H9 (cell line): Measurements from ENCODE around the gene DACT2. TPM values are rescaled to one million over a fixed set of nuclear protein-coding genes. Genes with fewer than 3 reads are reported as not detected.
A peak's percentile ranks its signal among the peaks of the same experiment; 100 is the strongest.

Experiments
- DNase-seq: peaks from one replicate; pipeline ENCODE4 v3.0.0-alpha.2; 2017
- H2AFZ ChIP-seq: one replicate; pipeline ENCODE4 v1.6.1; 2013; ENCODE audit warnings: mild to moderate bottlenecking, low read length, control low read depth, moderate library complexity
- H2AK5ac ChIP-seq: 2 replicates; pipeline ENCODE4 v1.6.1; 2013; ENCODE audit warnings: low read length, control low read depth, mixed read lengths; ENCODE audit not compliant: insufficient read length
- H2BK120ac ChIP-seq: one replicate; pipeline ENCODE4 v1.6.1; 2013; ENCODE audit warnings: low read depth, mild to moderate bottlenecking, low read length, control low read depth, inconsistent platforms; ENCODE audit not compliant: poor library complexity, severe bottlenecking
- H2BK12ac ChIP-seq: 2 replicates; pipeline ENCODE4 v1.6.1; 2013; ENCODE audit warnings: low read length, control low read depth, mixed read lengths, low read depth; ENCODE audit not compliant: insufficient read length
- H2BK15ac ChIP-seq: 2 replicates; pipeline ENCODE4 v1.6.1; 2013; ENCODE audit warnings: low read depth, low read length, control low read depth
- H2BK20ac ChIP-seq: one replicate; pipeline ENCODE4 v1.6.1; 2013; ENCODE audit warnings: low read depth, mild to moderate bottlenecking, low read length, control low read depth, inconsistent platforms; ENCODE audit not compliant: poor library complexity, severe bottlenecking
- H2BK5ac ChIP-seq: 2 replicates; pipeline ENCODE4 v1.6.1; 2013; ENCODE audit warnings: low read length, control low read depth, mixed read lengths; ENCODE audit not compliant: insufficient read length
- H3K14ac ChIP-seq: 2 replicates; pipeline ENCODE4 v1.6.1; 2013; ENCODE audit warnings: low read length, control low read depth; ENCODE audit not compliant: insufficient read depth
- H3K18ac ChIP-seq: 2 replicates; pipeline ENCODE4 v1.6.1; 2013; ENCODE audit warnings: low read depth, mild to moderate bottlenecking, mixed read lengths, low read length, control low read depth; ENCODE audit not compliant: insufficient read length
- H3K23ac ChIP-seq: 2 replicates; pipeline ENCODE4 v1.6.1; 2013; ENCODE audit warnings: low read length, control low read depth, mixed read lengths, low read depth; ENCODE audit not compliant: insufficient read length
- H3K23me2 ChIP-seq: 2 replicates; pipeline ENCODE4 v1.6.1; 2013; ENCODE audit warnings: low read depth, mild to moderate bottlenecking, mixed read lengths, low read length, control low read depth; ENCODE audit not compliant: insufficient read length, poor library complexity, severe bottlenecking
- H3K27ac ChIP-seq: 2 replicates; pipeline ENCODE4 v1.5.1; 2013; ENCODE audit warnings: low read length, control low read depth, mixed read lengths, low read depth; ENCODE audit not compliant: insufficient read length
- H3K27me3 ChIP-seq: 2 replicates; pipeline ENCODE4 v1.6.1; 2013; ENCODE audit warnings: low read length, control low read depth, inconsistent platforms; ENCODE audit not compliant: insufficient read depth
- H3K4ac ChIP-seq: 2 replicates; pipeline ENCODE4 v1.6.1; 2013; ENCODE audit warnings: low read depth, mild to moderate bottlenecking, control low read depth, inconsistent platforms, low read length, moderate library complexity
- H3K4me1 ChIP-seq: 2 replicates; pipeline ENCODE4 v1.6.1; 2013; ENCODE audit warnings: low read length, control low read depth, inconsistent platforms; ENCODE audit not compliant: insufficient read depth
- H3K4me2 ChIP-seq: 2 replicates; pipeline ENCODE4 v1.6.1; 2013; ENCODE audit warnings: low read length, control low read depth, mixed read lengths; ENCODE audit not compliant: insufficient read length, insufficient read depth
- H3K56ac ChIP-seq: 2 replicates; pipeline ENCODE4 v1.6.1; 2013; ENCODE audit warnings: low read depth, mild to moderate bottlenecking, mixed read lengths, low read length, control low read depth; ENCODE audit not compliant: insufficient read length
- H3K79me1 ChIP-seq: 2 replicates; pipeline ENCODE4 v1.6.1; 2013; ENCODE audit warnings: low read depth, mild to moderate bottlenecking, moderate library complexity, low read length, control low read depth, inconsistent platforms; ENCODE audit not compliant: insufficient read depth, poor library complexity, severe bottlenecking
- H3K79me2 ChIP-seq: 2 replicates; pipeline ENCODE4 v1.6.1; 2013; ENCODE audit warnings: low read length, control low read depth, inconsistent platforms; ENCODE audit not compliant: insufficient read depth
- H3K9ac ChIP-seq: 2 replicates; pipeline ENCODE4 v1.6.1; 2013; ENCODE audit warnings: low read length, control low read depth, mixed read lengths; ENCODE audit not compliant: insufficient read length; ENCODE audit errors: extremely low read depth
- H3K9me3 ChIP-seq: one replicate; pipeline ENCODE4 v1.6.1; 2013; ENCODE audit warnings: low read depth, low read length, inconsistent platforms; ENCODE audit not compliant: control insufficient read depth
- H3T11ph ChIP-seq: one replicate; pipeline ENCODE4 v1.6.1; 2013; ENCODE audit warnings: mild to moderate bottlenecking, low read length, control low read depth, inconsistent platforms
- H4K20me1 ChIP-seq: one replicate; pipeline ENCODE4 v1.6.1; 2013; ENCODE audit not compliant: control insufficient read depth, insufficient read length, insufficient read depth
- H4K5ac ChIP-seq: 2 replicates; pipeline ENCODE4 v1.6.1; 2013; ENCODE audit warnings: low read depth, mild to moderate bottlenecking, mixed read lengths, low read length, control low read depth; ENCODE audit not compliant: insufficient read length
- H4K8ac ChIP-seq: replicated peaks from 2 replicates; pipeline ENCODE4 v1.6.1; 2013; ENCODE audit warnings: low read length, control low read depth, mixed read lengths, low read depth; ENCODE audit not compliant: insufficient read length
- H4K91ac ChIP-seq: 2 replicates; pipeline ENCODE4 v1.6.1; 2013; ENCODE audit warnings: low read depth, mild to moderate bottlenecking, moderate library complexity, mixed read lengths, low read length, control low read depth; ENCODE audit not compliant: insufficient read length
- H3K27ac Mint-ChIP-seq, 3 experiments: 2 replicates in 2 of 3; 3 replicates in 1 of 3; pipeline ENCODE4 v1.8.0; 2020 to 2021; ENCODE audit warnings: mixed read lengths in 3 of 3, mild to moderate bottlenecking in 1 of 3, moderate library complexity in 1 of 3
- H3K27me3 Mint-ChIP-seq: 2 replicates; pipeline ENCODE4 v1.8.0; 2021; ENCODE audit warnings: low read depth, mild to moderate bottlenecking, moderate library complexity, mixed read lengths
- H3K36me3 Mint-ChIP-seq, 3 experiments: 2 replicates in 2 of 3; 3 replicates in 1 of 3; pipeline ENCODE4 v1.8.0; 2020 to 2021; ENCODE audit warnings: low read depth in 3 of 3, mixed read lengths in 3 of 3; ENCODE audit not compliant: insufficient read depth in 1 of 3
- H3K4me1 Mint-ChIP-seq, 2 experiments: 2 replicates each; pipeline ENCODE4 v1.8.0; 2020; ENCODE audit warnings: mixed read lengths in 2 of 2
- H3K4me3 Mint-ChIP-seq, 2 experiments: 2 replicates in 1 of 2; 3 replicates in 1 of 2; pipeline ENCODE4 v1.8.0; 2020 to 2021; ENCODE audit warnings: mild to moderate bottlenecking in 2 of 2, mixed read lengths in 2 of 2, moderate library complexity in 1 of 2
- H3K9me3 Mint-ChIP-seq, 2 experiments: 2 replicates in 1 of 2; 3 replicates in 1 of 2; pipeline ENCODE4 v1.8.0; 2020; ENCODE audit warnings: mild to moderate bottlenecking in 2 of 2, mixed read lengths in 2 of 2, moderate library complexity in 1 of 2
- whole genome bisulfite sequencing: extraction: QIAGEN DNeasy Blood & Tissue Kit; methylation state at CpG from one replicate; pipeline ENCODE4 v1.1.7; 2013; ENCODE audit warnings: missing lambda C conversion rate, low lambda C conversion rate, mixed read lengths; ENCODE audit not compliant: insufficient read length; ENCODE audit errors: extremely low coverage; 5-methylcytosine and 5-hydroxymethylcytosine counted together
- total RNA-seq: library from RNA; stranded (reverse); gene quantifications from 2 replicates; pipeline ENCODE4 v1.2.1, GENCODE V29; 2021
- TF ChIP-seq, protein P1 (sequence below): fragments of 200-600 bp; sonication (generic); conservative IDR thresholded peaks from 3 replicates; pipeline ENCODE4 v1.8.0; 2021; ENCODE audit warnings: antibody characterized with exemption, mild to moderate bottlenecking

DACT2 gene
- total RNA-seq, 1 experiment from 2014 or later = 1.8 TPM

GRCh38 chr6:168300975-168301647 lies 18.5 kb downstream of the DACT2 start:
- Histone ChIP-seq H4K5ac (no peak overlapping the region), H4K8ac (no peak overlapping the region), H2BK20ac (no peak overlapping the region), H4K20me1 (no peaks in the 10 kb centered on the region), H3K14ac (peak overlapping the region; percentile 60; the same call in 1 of the 2 replicates), H3K27ac (no peak overlapping the region), H3K4me1 (peaks cover 8% of the 10 kb centered on the region; the same call in 1 of the 2 replicates), H2BK12ac (no peak overlapping the region), H2BK15ac (no peak overlapping the region), H3K79me1 (no peaks in the 10 kb centered on the region), H2BK5ac (no peak overlapping the region), H3K79me2 (no peaks in the 10 kb centered on the region), H3K4me2 (peak overlapping the region; percentile 39), H3K9me3 (no peaks in the 10 kb centered on the region), H4K91ac (no peak overlapping the region), H3K9ac (no peak overlapping the region), H2BK120ac (no peak overlapping the region), H3K18ac (no peak overlapping the region), H2AFZ (no peak overlapping the region), H2AK5ac (no peak overlapping the region), H3K23ac (no peak overlapping the region), H3K27me3 (no peaks in the 10 kb centered on the region), H3T11ph (no peak overlapping the region), H3K56ac (no peak overlapping the region), H3K4ac (no peak overlapping the region), H3K23me2 (no peaks in the 10 kb centered on the region)
- H3K36me3 Mint-ChIP-seq = no peaks in the 10 kb centered on the region; a peak in 1 of 7 replicates
- peaks cover 90% of the 10 kb centered on the region for H3K27me3 Mint-ChIP-seq
- no peak for DNase-seq
- H3K4me1 Mint-ChIP-seq = peaks cover 37 to 38% of the 10 kb centered on the region in 2 experiments
- no peaks in the 10 kb centered on the region for H3K9me3 Mint-ChIP-seq
- peak overlapping the region in 1 of 2 experiments; percentile 14; a peak in 2 of 5 replicates for H3K4me3 Mint-ChIP-seq
- TF ChIP-seq, protein P1, sequence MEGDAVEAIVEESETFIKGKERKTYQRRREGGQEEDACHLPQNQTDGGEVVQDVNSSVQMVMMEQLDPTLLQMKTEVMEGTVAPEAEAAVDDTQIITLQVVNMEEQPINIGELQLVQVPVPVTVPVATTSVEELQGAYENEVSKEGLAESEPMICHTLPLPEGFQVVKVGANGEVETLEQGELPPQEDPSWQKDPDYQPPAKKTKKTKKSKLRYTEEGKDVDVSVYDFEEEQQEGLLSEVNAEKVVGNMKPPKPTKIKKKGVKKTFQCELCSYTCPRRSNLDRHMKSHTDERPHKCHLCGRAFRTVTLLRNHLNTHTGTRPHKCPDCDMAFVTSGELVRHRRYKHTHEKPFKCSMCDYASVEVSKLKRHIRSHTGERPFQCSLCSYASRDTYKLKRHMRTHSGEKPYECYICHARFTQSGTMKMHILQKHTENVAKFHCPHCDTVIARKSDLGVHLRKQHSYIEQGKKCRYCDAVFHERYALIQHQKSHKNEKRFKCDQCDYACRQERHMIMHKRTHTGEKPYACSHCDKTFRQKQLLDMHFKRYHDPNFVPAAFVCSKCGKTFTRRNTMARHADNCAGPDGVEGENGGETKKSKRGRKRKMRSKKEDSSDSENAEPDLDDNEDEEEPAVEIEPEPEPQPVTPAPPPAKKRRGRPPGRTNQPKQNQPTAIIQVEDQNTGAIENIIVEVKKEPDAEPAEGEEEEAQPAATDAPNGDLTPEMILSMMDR = no peak
- no peak overlapping the region for H3K27ac Mint-ChIP-seq
- WGBS = no CpG with 5 or more reads among the region's 20 CpGs
